ENCODE measurements around the gene C16orf86. TPM values are rescaled to one million over a fixed set of nuclear protein-coding genes. Genes with fewer than 3 reads are reported as not detected.

C16orf86 gene
- total RNA-seq, 2 donors from 2014 or later: 1.6 to 1.9 TPM

DNA sequence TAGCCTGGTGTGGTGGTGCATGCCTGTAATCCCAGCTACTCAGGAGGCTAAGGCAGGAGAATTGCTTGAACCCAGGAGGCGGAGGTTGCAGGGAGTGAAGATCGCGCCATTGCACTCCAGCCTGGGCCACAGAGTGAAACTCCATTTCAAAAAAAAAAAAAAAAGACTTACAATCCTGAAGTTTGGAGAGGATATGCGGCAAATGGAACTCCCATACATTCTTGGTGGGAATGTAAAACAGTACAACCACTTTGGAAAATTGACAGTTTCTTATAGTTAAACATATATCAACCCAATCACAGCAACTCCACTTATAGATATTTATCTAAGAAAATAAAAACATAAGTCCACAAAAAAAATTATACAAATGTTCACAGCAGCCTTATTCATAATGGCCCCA, 40.6 kb downstream of the C16orf86 start:
- Mint-ChIP-seq H3K9me3 (no peaks in the 10 kb centered on the region), H3K36me3 (no peaks in the 10 kb centered on the region), H3K4me1 (ENCODE audit: low read depth in 2 of 2) (peaks cover 22 to 25% of the 10 kb centered on the region in 2 donors), H3K4me3 (no peak overlapping the region), H3K27me3 (no peaks in the 10 kb centered on the region), H3K27ac (no peak overlapping the region)
- DNase-seq (ENCODE audit: low spot score): no peak
- no peak for ATAC-seq

DNA sequence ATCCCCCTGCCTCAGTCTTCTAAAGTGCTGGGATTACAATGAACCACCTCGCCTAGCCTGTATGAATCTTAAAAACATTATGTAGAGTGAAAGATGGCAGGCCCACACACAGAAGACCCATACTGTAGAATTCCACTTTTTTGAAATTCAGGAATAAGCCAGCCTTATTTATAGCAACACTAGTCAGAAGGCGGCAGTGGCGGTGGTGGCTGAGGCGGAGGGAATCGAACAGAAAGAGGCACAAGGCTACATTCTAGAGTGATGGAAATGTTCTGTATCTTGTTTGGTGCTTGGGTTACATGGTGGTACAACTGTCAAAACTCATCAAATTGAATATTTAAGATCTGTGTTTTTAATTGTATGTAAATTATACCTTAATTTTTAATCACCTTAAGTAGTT, 41.2 kb downstream of the C16orf86 start:
- Mint-ChIP-seq H3K9me3 (no peaks in the 10 kb centered on the region), H3K27me3 (no peaks in the 10 kb centered on the region), H3K4me3 (no peak overlapping the region), H3K36me3 (no peaks in the 10 kb centered on the region), H3K4me1 (ENCODE audit: low read depth in 2 of 2) (peaks cover 22 to 25% of the 10 kb centered on the region in 2 donors), H3K27ac (no peak overlapping the region)
- DNase-seq (ENCODE audit: low spot score) (no peak), ATAC-seq (no peak)

- H3K4me3 Mint-ChIP-seq: no peak overlapping the region
- H3K27ac Mint-ChIP-seq: no peak overlapping the region
- H3K9me3 Mint-ChIP-seq: no peaks in the 10 kb centered on the region
- H3K4me1 Mint-ChIP-seq (ENCODE audit: low read depth in 2 of 2): peaks cover 16 to 20% of the 10 kb centered on the region in 2 donors
- no peaks in the 10 kb centered on the region for H3K36me3 Mint-ChIP-seq
- no peak for ATAC-seq
- H3K27me3 Mint-ChIP-seq: no peaks in the 10 kb centered on the region
- no peak for DNase-seq (ENCODE audit: low spot score)
Observed at GRCh38 chr16:67708368-67708771, 41.8 kb downstream of the C16orf86 start.

DNA sequence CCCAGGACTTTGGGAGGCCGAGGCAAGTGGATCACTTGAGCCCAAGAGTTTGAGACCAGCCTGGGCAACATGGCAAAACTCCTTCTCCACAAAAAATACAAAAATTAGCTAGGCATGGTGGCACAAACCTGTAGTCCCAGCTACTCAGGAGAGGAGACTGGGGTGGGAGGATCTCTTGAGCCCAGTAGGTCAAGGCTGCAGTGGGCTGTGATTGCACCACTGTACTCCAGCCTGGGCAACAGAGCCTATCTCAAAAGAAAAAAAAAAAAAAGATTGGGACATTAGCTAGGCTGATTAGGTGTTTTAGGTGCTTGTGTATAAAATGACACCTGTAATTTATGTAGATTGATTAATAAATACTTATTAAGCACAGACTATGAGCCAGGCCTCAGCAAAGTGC, 42.4 kb downstream of the C16orf86 start:
- H3K36me3 Mint-ChIP-seq: no peaks in the 10 kb centered on the region
- H3K27ac Mint-ChIP-seq: no peak overlapping the region
- ATAC-seq: no peak

DNA sequence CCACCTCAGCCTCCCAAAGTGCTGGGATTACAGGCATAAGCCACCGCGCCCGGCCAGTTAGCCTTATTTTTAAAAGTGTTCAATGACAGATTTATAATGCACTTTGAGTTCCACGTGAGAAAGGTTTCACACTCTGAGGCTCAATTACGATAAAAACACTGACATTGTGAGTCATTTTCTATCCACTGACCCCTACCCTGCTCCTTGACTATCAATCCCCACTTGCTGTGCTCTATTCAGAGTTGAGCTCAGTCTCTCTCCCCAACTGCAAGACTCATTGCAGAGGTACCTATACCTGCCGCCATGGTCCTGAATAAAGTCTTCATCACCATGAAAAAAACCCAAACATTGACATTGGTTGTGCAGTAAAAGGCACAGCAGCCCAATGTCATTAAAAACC, 44.0 kb downstream of the C16orf86 start:
- no peaks in the 10 kb centered on the region for H3K27me3 Mint-ChIP-seq
- H3K36me3 Mint-ChIP-seq: no peaks in the 10 kb centered on the region
- no peaks in the 10 kb centered on the region for H3K9me3 Mint-ChIP-seq
- no peak overlapping the region for H3K27ac Mint-ChIP-seq
- DNase-seq (ENCODE audit: low spot score) (no peak), ATAC-seq (no peak)
- H3K4me3 Mint-ChIP-seq: no peak overlapping the region
- peaks cover 5 to 7% of the 10 kb centered on the region in 2 donors for H3K4me1 Mint-ChIP-seq (ENCODE audit: low read depth in 2 of 2)

More for the DNA sequence above, 42.4 kb downstream of the C16orf86 start:
- H3K4me1 Mint-ChIP-seq (ENCODE audit: low read depth in 2 of 2): peaks cover 10 to 13% of the 10 kb centered on the region in 2 donors
- no peak overlapping the region for H3K4me3 Mint-ChIP-seq
- no peaks in the 10 kb centered on the region for H3K9me3 Mint-ChIP-seq
- H3K27me3 Mint-ChIP-seq: no peaks in the 10 kb centered on the region
- no peak for DNase-seq (ENCODE audit: low spot score)

- Mint-ChIP-seq H3K27me3 (no peaks in the 10 kb centered on the region), H3K4me3 (no peak overlapping the region), H3K9me3 (no peaks in the 10 kb centered on the region), H3K27ac (no peak overlapping the region), H3K4me1 (ENCODE audit: low read depth in 2 of 2) (peaks cover 14 to 22% of the 10 kb centered on the region in 2 donors), H3K36me3 (no peaks in the 10 kb centered on the region)
- no peak for ATAC-seq
- no peak for DNase-seq (ENCODE audit: low spot score)
Observed at GRCh38 chr16:67713647-67714273, 47.1 kb downstream of the C16orf86 start.

- no peak for DNase-seq (ENCODE audit: low spot score)
- peaks cover 19 to 27% of the 10 kb centered on the region in 2 donors for H3K4me1 Mint-ChIP-seq (ENCODE audit: low read depth in 2 of 2)
- no peak for ATAC-seq
- no peaks in the 10 kb centered on the region for H3K9me3 Mint-ChIP-seq
- H3K27ac Mint-ChIP-seq: no peak overlapping the region
- no peaks in the 10 kb centered on the region for H3K36me3 Mint-ChIP-seq
- H3K4me3 Mint-ChIP-seq: no peak overlapping the region
- H3K27me3 Mint-ChIP-seq: no peaks in the 10 kb centered on the region
Observed at GRCh38 chr16:67714522-67714921, 47.9 kb downstream of the C16orf86 start.

DNA sequence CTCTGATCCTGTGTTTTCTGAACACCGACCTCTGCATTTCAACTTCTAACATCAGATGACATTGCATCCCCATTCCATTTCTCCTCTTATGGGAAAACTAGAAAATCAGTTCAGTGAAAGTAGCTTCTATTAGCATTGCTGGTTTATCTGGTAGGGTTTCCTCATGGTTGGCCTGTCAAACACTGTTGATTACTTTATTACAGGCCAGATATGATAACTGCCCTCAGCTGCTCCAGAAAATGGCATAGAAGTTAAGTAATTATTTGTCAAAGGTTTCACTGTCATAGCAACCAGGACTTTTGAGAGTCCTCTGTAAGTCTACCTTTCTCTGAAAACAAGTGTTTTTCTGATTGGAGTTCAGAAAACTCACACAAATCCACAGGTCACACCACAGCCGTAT, 49.5 kb downstream of the C16orf86 start:
- Mint-ChIP-seq H3K4me1 (ENCODE audit: low read depth in 2 of 2) (peaks cover 30 to 42% of the 10 kb centered on the region in 2 donors), H3K36me3 (no peaks in the 10 kb centered on the region), H3K4me3 (no peak overlapping the region), H3K9me3 (no peaks in the 10 kb centered on the region), H3K27ac (no peak overlapping the region), H3K27me3 (no peaks in the 10 kb centered on the region)
- DNase-seq (ENCODE audit: low spot score) (no peak), ATAC-seq (no peak)

Other genes starting within 250 kb of the C16orf86 start
- gene HSD11B2, start 235.7 kb upstream of the C16orf86 start, total RNA-seq: not detected
- gene ATP6V0D1, start 185.7 kb upstream of the C16orf86 start, total RNA-seq: 10 to 100 TPM; 66.9 to 85.5 TPM
- not detected for gene AGRP, start 183.3 kb upstream of the C16orf86 start, total RNA-seq
- gene RIPOR1, start 138.0 kb upstream of the C16orf86 start, total RNA-seq: 10 to 100 TPM; 47.7 to 48.2 TPM
- 10 to 100 TPM; 54.3 to 72.4 TPM for gene CTCF, start 104.3 kb upstream of the C16orf86 start, total RNA-seq
- gene CARMIL2, start 21.7 kb upstream of the C16orf86 start, total RNA-seq: 10 to 100 TPM; 33.8 to 89.7 TPM
- 10 to 100 TPM; 54.9 to 91.3 TPM for gene ACD, start 6.6 kb upstream of the C16orf86 start, total RNA-seq
- gene PARD6A, start 5.9 kb upstream of the C16orf86 start, total RNA-seq: 1 to 10 TPM; 6.3 to 8.0 TPM
- gene ENKD1, start 64 bp upstream of the C16orf86 start, total RNA-seq: 10 to 100 TPM in 1 of 2 donors, 1 to 10 TPM in 1; 8.1 to 12.2 TPM
- gene GFOD2, start 52.5 kb downstream of the C16orf86 start, total RNA-seq: 10 to 100 TPM; 14.8 to 22.0 TPM
- 10 to 100 TPM; 28.0 to 31.0 TPM for gene RANBP10, start 139.7 kb downstream of the C16orf86 start, total RNA-seq
- gene TSNAXIP1, start 140.1 kb downstream of the C16orf86 start, total RNA-seq: 1 to 10 TPM in 1 of 2 donors, under 1 TPM in 1; 0.24 to 1.1 TPM
- gene THAP11, start 175.5 kb downstream of the C16orf86 start, total RNA-seq: 10 to 100 TPM; 30.5 to 45.9 TPM
- 100 to 1,000 TPM; 114 to 124 TPM for gene NUTF2, start 180.1 kb downstream of the C16orf86 start, total RNA-seq
- 10 to 100 TPM; 51.6 to 83.7 TPM for gene CENPT, start 180.9 kb downstream of the C16orf86 start, total RNA-seq
- gene EDC4, start 206.2 kb downstream of the C16orf86 start, total RNA-seq: 100 to 1,000 TPM; 100 to 151 TPM
- 1 to 10 TPM in 1 of 2 donors, not detected in 1; 1.2 TPM for gene NRN1L, start 218.1 kb downstream of the C16orf86 start, total RNA-seq
- 10 to 100 TPM; 15.4 to 20.1 TPM for gene PSKH1, start 226.4 kb downstream of the C16orf86 start, total RNA-seq